GM21786 (cell line): Measurements from ENCODE around the gene LEKR1.
"Not testable (repeated sequence)": the region's sequence is repeated elsewhere in the genome, so short reads cannot be mapped to it uniquely, and the experiment has no call there.

Source experiments
- ATAC-seq: cut with Tn5 transposase; IDR thresholded peaks from one replicate; pipeline ENCODE4 v1.9.1; 2021; ENCODE audit not compliant: unreplicated experiment

The LEKR1 gene

DNA sequence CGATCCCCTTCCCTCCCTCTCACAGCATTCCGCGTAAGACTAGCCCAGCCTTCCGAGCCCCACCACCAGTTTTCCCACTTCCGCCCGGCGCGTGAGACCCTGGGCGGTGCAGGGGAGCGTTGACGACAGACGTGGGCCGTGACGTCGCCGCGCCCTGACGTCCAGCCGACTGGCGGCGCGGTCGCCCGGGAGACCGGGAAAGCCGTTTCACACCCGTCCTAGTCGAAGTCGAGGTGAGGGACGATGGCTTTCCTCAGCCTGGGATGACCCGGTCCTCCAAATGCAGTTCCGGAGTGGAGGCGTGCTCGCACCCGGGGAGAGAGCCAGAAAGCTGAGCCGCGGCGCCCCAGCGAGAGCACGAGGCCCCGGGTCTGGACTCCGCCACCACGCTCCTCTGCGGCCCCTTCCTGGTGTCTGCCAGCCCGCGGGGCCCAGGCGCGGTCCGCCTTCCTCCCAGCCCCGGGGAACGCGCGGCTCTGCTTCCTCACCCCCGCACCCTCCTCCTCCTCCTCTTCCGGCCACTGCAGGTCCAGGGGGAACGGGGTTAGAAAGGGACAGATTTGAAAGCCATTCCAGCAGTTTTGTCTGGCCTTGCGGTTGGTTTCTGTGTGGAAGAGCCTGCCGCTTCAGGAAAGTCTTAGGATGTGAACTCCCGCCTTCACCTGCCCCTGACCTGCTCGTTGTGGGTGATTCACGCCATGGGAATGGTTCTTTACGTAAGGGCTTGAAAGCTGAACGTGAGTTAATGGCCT is at the start of gene LEKR1:
Gene LEKR1, plus strand, starts transcription at position 210 of the 752 bp plus-strand sequence. CDS start 2,977 bp downstream, outside the sequence.
- ATAC-seq = peak; percentile 94

DNA sequence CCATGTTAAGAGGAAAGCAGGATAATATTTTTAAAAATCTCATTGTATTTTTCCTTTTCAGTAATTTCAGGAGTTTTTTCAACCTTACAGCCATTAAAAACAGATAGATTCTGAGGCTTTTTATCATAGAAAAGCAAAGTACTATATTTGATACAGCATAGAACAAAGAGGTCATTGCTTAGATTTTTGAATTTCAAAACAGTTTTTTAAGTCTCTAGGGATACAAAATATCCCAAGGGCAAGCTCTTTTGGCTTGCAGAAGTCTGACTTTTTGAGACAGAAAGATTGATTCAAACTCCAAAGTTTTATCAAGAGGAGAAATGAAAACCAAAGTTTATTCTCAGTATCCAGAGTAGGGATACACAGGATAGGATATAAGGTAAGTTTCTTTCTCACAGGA is 49.3 kb upstream of the LEKR1 start:
- ATAC-seq = no peak

DNA sequence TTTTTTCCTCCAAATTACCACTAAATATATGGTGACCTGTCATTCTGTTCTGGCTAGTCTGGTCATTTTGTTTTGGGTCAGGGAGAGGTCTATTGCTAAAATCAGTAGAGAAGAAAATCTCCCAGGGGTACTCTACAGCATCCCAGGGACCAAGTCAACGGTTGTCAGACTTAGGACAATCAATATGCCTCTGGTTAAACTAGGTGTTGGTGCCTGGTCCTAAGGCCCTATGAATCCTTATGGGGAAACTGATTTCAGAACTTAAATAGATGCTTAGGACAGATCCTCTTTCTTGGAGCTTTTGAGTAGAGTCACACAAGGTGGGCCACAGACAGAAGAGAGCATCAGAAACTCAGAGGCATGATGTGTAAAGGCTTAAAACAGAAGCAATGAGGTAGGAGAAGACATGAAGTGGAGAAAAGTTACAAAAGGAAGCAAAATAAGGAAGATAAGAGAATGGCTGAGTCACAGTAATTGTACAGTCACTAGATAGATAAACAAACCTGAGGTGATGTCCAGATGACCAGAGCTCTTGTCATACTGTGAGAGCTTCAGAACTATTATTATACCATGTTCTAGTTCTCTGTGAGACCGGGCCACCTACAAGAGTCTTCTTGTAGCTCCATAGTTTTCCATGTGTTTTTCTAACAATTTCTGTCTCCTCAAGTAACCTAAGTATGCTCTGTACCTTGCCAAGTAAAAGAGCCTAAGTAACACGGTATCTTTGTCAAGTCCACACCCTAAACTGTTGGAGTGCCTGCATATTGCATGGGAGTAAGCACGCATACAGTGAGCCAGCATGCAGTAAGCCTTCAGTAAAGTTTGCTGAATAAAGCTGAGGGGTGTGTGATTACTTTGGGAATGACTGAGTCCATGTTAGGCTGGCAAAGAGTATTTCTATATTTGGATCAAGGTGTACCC is 44.6 kb upstream of the LEKR1 start:
- no peak for ATAC-seq

DNA sequence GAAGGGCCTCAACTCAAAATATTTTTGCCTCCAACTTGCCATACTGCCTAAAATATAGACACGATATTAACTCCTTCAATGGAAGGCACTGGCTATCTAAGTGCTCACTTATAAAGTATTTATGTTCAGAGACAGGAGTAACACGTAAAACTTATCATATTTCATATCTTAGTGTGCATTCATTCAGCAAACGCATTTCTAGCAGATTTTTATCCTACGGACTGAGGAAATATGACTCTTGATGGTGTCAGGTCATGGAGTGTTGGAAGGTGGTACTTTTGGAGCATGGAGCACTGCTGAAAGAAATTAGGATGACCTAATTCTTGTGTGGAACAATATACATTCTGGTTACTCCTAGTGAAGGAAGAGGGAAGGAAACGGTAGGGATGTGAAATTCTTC is 43.8 kb upstream of the LEKR1 start:
- ATAC-seq = no peak

- ATAC-seq = no peak
Measured at GRCh38 chr3:156782921-156783320, 43.2 kb upstream of the LEKR1 start.

DNA sequence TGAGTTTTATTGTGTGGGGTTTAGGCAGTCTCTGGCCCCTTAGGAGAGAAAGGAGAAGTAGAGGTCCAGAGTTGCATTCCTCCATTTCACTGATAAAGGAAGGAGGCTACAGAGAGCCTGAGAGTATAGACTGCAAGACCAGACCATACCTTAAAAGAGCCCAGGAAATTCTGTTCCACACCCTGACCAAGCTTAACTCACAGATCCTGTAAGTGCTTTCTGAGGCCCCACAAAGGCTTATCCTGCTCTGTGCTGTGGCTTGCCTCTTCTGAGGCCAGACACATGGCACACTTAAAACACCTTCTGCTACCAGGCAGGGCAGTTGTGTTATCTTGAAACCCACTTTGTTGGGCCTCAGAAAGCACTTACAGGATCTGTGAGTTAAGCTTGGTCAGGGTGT is 39.2 kb upstream of the LEKR1 start:
- ATAC-seq = no peak

- peak; percentile 68 for ATAC-seq
Measured at GRCh38 chr3:156787926-156788663, 38.1 kb upstream of the LEKR1 start.

GRCh38 chr3:156788846-156789245 is 37.3 kb upstream of the LEKR1 start:
- ATAC-seq = no peak

- ATAC-seq = no peak
Measured at GRCh38 chr3:156790156-156790555, 36.0 kb upstream of the LEKR1 start.

DNA sequence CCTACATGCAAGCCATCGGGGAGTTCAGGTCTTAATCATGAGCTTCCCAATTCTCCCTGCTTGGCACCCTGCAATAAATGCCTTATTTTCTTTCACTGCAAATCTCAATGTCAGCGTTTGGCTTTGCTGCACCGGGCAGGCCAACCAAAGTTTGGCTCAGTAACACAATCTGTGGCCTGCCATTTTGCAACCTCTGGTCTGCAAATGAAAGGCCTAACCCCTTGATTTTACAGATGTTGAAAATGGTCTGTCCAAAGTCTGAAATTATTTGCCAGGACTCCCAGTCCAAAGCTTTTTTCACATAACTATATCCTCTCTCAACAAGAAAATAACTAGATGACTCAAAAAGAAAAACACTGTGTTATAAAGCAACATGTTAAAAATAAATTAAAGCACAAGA is 34.0 kb upstream of the LEKR1 start:
- no peak for ATAC-seq

DNA sequence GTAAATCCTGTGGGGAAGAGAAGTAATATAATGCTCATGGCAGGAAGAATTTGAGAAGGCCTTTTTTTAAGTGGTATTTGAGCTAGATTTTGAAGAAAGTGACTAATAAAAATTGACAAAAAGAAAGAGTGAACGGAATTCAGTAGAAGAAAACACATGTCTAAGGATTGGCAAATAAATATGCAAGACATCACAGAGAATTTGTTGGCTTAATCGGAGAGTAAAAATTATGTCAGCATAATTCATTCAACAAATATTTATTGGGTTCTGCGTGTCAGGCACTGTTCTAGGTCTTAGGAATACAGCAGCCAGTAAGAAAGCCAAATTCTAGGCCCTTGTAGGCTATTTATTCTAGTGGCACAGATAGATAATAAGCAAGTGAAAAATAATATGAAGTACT is 33.6 kb upstream of the LEKR1 start:
- ATAC-seq = no peak

DNA sequence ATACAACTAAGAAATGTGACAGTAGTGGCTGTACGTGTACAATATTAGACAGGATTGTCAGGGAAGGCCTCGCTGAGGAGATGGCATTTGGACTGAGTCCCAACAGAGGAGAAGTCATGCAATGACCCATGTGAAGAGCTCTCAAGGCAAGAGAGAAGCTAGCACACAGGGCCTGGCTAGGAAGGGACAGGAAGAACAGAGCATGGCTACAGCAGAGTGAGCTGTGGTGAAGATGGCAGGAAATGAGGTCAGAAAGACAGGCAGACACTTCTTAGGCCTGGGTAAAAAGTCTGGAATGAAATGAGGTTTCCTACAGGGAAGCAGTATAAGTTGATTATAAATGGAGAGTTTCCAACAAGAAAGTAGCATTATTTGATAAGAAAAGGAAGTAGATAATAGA is 33.2 kb upstream of the LEKR1 start:
- ATAC-seq = no peak

GRCh38 chr3:156793400-156793799 is 32.8 kb upstream of the LEKR1 start:
- no peak for ATAC-seq

- no peak for ATAC-seq
Measured at GRCh38 chr3:156793851-156794250, 32.3 kb upstream of the LEKR1 start.

GRCh38 chr3:156795890-156796481 is 30.2 kb upstream of the LEKR1 start:
- no peak for ATAC-seq

DNA sequence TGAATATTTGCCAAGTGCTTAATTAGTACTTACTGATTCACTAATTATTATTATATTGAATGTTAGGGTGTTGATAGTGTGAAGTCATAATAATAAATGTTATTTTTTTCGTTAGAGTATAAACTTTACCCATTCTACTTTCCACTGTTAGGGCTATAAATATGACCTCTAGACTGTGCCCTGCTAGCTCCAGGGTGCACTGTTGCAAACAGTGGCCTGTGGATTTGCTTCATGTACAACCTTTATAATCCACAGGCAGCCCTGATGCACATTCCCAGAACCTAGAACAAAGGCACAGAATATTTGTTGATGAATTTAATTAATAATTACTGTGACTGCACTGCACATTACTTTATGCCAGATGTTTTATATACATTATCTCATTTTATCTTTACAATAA is 28.8 kb upstream of the LEKR1 start:
- ATAC-seq = no peak

DNA sequence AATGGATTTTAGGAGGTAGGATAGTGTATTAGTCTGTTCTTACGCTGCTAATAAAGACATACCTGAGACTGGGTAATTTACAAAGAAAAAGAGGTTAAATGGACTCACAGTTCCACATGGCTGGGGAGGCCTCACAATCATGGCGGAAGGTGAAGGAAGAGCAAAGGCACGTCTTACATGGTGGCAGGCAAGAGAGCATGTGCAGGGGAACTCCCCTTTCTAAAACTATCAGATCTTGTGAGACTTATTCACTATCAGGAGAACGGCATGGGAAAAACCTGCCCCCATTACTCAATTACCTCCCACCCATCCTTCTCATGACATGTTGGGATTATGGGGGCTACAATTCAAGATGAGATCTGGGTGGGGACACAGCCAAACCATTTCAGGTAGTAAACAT is 25.9 kb upstream of the LEKR1 start:
- not testable (repeated sequence) for ATAC-seq

DNA sequence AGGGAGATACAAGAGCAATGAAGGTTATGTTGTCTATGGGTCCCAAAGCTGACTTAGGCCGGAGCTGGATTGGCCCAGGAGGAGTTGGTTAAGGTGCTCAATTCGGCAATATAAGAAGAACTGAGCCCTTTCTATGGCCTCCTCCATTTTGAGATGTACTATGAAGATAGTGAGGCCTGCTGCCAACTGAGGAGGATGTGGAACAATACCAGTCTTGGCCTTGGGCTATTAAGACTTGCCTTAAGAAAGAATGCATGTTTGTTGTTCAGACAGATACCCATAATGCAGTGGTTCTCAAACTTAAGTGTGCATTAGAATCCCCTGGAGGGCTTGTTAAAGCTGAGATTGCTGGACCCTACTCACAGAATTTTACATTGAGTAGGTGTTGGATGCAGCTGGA is 24.4 kb upstream of the LEKR1 start:
- ATAC-seq = no peak

GRCh38 chr3:156802821-156803606 is 23.1 kb upstream of the LEKR1 start:
- no peak for ATAC-seq
